ENCODE measurements around the gene PRDM15.

Gene PRDM15

DNA sequence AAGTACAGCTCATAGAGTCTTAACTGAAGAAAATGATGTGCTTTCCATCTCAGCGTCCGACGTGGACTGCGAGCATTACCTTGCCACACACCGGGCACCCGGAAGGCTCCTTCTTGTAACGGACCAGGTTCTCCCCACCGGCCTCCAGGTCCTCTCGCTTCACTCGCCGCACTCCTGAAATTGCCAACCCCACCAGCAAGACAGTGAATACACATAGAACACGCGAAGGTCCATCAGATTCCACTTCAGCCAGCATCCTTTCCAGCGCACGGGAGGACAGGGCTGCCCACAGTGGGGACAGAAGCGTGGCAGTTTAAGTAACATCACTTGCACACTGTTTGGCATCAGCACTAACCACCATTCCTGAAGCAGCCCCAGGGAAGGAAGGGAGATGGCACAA, 53.3 kb downstream of the PRDM15 start:
- in situ Hi-C loops (cut with MboI; ENCODE audit: low sequenced_read_pairs, unreplicated experiment): no loop called here
- no peak for DNase-seq (ENCODE audit: low spot score)
- TF ChIP-seq, protein P1, sequence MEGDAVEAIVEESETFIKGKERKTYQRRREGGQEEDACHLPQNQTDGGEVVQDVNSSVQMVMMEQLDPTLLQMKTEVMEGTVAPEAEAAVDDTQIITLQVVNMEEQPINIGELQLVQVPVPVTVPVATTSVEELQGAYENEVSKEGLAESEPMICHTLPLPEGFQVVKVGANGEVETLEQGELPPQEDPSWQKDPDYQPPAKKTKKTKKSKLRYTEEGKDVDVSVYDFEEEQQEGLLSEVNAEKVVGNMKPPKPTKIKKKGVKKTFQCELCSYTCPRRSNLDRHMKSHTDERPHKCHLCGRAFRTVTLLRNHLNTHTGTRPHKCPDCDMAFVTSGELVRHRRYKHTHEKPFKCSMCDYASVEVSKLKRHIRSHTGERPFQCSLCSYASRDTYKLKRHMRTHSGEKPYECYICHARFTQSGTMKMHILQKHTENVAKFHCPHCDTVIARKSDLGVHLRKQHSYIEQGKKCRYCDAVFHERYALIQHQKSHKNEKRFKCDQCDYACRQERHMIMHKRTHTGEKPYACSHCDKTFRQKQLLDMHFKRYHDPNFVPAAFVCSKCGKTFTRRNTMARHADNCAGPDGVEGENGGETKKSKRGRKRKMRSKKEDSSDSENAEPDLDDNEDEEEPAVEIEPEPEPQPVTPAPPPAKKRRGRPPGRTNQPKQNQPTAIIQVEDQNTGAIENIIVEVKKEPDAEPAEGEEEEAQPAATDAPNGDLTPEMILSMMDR (IDR thresholded peaks at IDR 0.05; ENCODE audit: borderline replicate concordance, control extremely low read depth, extremely low read depth, insufficient read depth, missing control alignments): no peak

DNA sequence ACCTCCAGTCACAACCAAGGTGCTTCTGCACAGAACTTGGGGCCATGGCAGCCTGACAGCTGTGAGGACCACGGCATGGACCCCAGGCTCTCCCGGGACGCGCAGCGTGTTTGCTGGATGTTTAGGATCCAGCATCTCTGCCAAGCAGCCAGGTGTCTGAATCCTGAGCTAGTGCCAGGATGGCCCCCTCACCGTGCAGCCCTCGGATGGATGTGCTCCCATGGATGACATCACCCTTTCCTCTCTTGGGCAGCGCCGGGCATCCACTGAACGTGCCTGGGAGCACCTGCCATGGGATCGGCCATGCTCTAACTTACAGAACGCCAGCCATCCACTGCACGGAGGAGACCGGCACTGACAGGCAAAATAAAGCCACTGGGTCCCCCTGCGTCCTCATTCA, 53.9 kb downstream of the PRDM15 start:
- in situ Hi-C loops (cut with MboI; ENCODE audit: low sequenced_read_pairs, unreplicated experiment): no loop called here
- TF ChIP-seq, protein P1 (IDR thresholded peaks at IDR 0.05; ENCODE audit: borderline replicate concordance, control extremely low read depth, extremely low read depth, insufficient read depth, missing control alignments): no peak
- DNase-seq (ENCODE audit: low spot score): no peak

DNA sequence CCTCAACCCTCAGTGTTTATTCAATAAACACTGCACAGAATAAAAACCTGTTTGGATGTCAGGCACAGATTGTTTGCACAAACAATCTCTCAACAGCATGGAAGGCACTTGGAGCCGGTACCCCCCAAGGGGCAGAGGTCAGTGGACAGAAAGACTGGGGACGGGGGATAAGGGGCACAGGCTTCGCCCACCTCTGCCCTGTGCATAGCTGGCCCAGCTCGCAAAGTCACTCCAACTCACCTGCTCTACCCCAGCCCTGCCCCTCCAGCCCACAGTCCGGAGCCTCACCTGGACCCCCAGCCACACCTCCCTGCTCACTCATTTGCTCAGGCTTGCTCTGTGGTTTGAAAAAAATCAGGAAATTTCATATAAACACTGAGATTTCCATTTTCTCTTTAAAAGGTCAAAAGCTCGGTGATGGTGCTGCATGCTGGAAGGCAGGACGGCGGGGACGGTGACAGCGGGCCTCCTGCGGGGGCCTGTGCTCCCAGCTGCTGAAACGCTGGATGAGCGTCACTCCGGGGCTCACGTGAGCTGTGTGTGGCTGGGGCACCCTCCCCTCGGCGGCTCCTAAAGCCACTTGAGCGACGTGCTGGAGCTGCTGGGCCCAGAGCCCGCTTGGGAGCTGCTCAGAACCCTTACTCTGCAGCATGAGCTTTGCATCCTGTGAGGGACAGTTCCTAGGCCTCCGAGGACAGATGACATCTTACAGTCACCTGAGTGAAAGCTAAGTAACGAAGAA, 54.5 kb downstream of the PRDM15 start:
- no peak for DNase-seq (ENCODE audit: low spot score)
- TF ChIP-seq, protein P1 (IDR thresholded peaks at IDR 0.05; ENCODE audit: borderline replicate concordance, control extremely low read depth, extremely low read depth, insufficient read depth, missing control alignments): no peak
- in situ Hi-C loops (cut with MboI; ENCODE audit: low sequenced_read_pairs, unreplicated experiment): no loop called here

DNA sequence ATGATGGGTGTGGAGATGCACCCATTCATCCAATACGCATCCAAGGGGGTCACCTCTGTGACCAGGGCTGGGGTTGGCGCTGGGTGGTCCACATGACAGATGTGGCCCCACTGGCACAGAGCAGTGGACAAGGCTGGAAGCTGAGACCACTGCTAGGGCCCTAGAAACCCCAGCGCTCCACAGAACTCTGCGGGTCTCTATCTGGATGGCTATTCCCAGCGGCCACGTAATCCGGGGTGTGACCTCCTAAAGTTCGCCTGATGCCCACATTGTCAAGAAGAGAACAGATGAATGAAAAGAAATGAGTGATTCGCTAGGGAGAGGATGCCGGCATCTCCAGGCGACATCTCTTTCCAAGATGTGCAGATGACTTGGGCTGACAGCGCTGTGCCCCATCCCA, 55.2 kb downstream of the PRDM15 start:
- TF ChIP-seq, protein P1 (IDR thresholded peaks at IDR 0.05; ENCODE audit: borderline replicate concordance, control extremely low read depth, extremely low read depth, insufficient read depth, missing control alignments): no peak
- no peak for DNase-seq (ENCODE audit: low spot score)
- in situ Hi-C loops (cut with MboI; ENCODE audit: low sequenced_read_pairs, unreplicated experiment): no loop called here

DNA sequence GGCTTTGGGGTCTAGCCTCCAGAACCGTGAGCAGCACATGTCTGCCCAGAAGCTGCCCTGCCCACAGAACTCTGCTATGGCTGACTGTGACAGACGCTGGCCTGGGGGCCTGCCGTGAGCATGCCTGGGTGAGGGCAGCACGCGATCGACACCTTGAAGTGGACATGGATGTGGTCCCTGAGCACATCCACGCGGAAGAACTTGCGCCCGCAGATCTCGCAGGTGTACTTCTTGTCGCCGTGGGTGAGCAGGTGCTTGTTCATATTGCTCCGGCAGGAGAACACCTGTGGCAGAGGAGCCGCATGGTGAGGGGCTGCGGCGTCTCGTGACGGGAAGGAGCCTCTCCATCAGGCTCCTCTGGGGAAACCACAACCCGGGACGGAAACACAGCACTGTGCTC, 56.0 kb downstream of the PRDM15 start:
- TF ChIP-seq, protein P1 (IDR thresholded peaks at IDR 0.05; ENCODE audit: borderline replicate concordance, control extremely low read depth, extremely low read depth, insufficient read depth, missing control alignments): no peak
- in situ Hi-C loops (cut with MboI; ENCODE audit: low sequenced_read_pairs, unreplicated experiment): no loop called here
- no peak for DNase-seq (ENCODE audit: low spot score)

DNA sequence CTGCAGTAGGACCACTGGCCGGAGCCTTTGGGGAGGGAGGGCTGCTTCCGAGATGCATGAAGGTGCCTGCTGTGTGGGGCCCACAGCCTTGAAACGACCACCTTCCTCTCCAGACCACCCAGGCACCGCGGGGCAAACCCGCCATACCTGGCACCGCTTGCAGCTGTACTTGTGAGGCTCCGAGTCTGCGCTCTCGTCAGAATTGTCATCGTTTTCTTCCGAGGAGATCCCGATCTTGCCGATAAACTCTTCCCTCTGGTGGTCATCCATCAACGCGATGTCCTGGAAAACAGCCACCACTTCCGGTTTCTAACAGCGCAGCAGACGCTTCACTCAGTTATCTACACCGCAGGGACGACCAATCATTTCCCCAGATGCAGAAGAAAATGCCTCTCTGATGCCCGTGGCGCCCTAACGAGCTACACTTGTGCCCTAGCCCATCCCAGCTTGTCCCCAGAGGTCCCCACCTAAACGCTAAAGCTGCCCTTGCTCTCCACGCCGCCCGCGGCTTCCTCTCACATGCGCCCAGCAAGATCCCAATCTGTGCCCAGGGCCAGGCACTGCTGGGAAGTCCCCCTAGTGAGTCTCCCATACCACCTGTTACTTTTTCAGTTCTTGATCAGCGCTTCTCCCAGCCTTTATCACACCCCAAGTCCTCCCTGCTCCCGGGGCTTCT, 57.2 kb downstream of the PRDM15 start:
- TF ChIP-seq, protein P1 (IDR thresholded peaks at IDR 0.05; ENCODE audit: borderline replicate concordance, control extremely low read depth, extremely low read depth, insufficient read depth, missing control alignments): no peak
- in situ Hi-C loops (cut with MboI; ENCODE audit: low sequenced_read_pairs, unreplicated experiment): no loop called here
- no peak for DNase-seq (ENCODE audit: low spot score)

Measured in GM13976 (cell line).